ENCODE data around the gene PSG5.
"Not testable (repeated sequence)": the region's sequence is repeated elsewhere in the genome, so short reads cannot be mapped to it uniquely, and the experiment has no call there.

PSG5 gene

DNA sequence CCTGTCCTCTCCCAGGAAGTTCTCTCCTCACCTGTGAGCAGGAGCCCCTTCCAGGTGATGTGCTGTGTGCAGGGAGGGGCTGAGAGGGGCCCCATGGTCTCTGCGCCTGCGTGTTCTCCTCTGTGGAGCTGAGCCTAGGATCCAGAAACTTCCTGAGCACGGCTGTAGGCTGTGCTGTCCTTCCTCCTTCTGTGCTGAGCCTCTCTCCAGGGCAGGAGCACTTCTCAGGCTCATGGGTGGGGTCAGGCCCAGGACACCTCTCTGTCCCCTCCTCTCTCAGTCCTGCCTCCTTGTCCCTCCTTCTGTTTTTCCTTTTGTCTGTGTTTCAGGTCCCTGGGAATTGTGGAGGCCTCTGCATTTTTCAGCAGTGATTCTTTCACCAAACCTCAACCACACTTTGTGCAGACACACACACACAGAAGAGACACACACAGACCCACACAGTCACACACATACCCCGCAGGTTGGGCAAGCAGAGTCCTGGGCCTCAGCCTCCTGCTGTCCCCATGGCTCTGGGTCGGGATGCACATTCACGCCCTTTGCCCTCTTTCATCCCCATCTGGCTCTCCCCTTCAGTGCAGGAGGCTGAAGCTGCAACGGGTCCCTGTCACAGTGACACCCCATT lies at the start of gene PSG5:
Gene PSG5 (minus strand): TSS at position 226 of the 625 bp plus-strand sequence. CDS start 131 bp downstream, at position 95.
- DNase-seq (ENCODE audit: low read depth, low spot score) = not testable (repeated sequence)

DNA sequence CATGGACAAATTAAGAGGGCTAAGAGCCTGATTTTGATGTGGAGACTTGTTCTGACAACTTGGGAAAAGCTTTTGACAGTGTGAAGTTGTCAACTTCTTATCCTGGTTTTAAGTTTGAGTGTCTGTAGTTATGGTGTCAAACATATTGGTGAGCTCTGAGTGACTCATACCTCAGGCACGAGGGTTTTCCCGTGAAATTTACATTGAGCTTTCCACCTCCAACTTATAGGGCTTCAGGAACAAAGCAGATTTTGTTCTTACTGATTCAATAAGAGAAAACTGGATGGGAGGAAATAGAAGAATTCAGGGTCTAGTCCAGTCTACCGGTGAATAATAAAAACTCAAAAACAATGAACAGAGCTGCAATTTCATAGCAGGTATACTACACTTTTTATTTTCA lies 49.4 kb upstream of the PSG5 start:
- DNase-seq (ENCODE audit: low read depth, low spot score) = not testable (repeated sequence)

DNA sequence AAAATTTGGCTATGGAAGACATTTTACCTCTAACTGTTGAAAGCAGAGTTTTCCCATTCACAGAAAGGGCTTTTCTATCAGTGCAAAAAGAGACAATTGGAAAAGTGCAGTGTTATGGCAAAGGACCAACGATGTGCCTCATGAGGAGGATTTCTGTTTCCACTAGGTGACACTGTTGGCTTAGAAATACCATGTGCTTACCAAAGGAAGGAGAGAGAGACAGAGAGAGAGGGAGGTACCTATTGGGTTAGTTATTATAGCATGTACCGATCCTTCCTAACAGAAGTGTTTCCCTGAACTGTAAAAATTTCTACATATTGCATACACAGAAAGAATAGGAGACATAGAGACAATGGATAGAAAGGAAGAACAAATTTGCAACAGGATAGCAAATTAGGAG lies 43.0 kb upstream of the PSG5 start:
- DNase-seq (ENCODE audit: low read depth, low spot score) = no peak

DNA sequence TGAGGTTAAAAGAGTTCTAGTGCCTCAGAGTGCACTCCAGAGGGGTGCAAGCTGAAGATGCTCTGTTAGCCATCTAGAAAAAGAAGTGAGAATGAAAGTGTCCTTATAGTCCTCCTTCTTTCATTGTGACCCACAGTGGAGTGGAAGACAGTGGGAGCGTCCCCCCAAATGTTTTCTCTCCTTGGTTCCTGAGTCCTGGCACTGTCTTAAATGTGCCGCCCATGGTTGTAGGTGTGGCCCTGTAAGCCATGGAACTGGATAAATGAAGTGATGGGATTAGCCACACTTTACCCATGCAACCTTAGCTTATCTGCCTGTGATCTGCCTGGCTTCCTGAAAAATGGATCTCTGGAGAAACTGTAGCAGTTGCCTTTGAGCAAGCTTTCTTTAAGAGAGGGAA lies 42.4 kb upstream of the PSG5 start:
- DNase-seq (ENCODE audit: low read depth, low spot score) = not testable (repeated sequence)

DNA sequence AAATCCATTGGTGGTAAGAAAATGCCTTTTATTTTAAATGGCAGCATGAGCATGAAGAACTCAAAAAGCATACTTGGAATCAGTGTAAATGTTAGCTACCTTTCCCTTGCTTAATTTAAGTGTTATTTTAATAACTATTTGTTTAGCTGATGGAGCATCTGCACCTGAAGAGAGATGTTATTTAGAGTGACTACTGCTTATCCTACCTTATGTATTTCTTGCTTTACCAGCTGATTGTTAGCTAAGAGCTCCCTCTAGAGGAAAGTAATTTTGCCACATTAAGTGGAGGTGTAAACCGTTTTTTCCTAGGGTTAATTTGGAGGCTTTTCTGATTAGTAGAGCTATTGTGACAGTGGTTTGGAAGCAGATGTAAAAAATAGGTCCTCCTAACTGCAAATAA lies 40.6 kb upstream of the PSG5 start:
- not testable (repeated sequence) for DNase-seq (ENCODE audit: low read depth, low spot score)

DNA sequence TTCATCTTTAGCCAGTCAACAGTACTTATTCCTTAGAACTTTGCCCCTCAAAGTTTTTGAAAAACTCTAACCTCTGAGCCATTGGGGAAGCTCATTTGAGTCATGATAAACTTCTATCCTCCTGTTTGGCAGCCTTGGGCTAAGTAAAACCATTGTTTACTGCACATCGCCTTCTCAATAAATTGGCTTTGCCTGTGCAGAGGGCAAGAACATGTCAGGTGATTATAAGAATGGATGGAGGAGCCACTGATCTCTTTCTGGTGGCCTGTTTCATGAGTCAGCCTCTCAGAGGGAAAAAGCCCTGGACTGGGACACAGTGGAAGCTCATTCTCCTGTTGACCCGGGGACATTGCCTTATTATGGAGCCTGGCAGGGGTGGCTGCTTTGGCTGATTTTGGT lies 38.5 kb upstream of the PSG5 start:
- no peak for DNase-seq (ENCODE audit: low read depth, low spot score)

DNA sequence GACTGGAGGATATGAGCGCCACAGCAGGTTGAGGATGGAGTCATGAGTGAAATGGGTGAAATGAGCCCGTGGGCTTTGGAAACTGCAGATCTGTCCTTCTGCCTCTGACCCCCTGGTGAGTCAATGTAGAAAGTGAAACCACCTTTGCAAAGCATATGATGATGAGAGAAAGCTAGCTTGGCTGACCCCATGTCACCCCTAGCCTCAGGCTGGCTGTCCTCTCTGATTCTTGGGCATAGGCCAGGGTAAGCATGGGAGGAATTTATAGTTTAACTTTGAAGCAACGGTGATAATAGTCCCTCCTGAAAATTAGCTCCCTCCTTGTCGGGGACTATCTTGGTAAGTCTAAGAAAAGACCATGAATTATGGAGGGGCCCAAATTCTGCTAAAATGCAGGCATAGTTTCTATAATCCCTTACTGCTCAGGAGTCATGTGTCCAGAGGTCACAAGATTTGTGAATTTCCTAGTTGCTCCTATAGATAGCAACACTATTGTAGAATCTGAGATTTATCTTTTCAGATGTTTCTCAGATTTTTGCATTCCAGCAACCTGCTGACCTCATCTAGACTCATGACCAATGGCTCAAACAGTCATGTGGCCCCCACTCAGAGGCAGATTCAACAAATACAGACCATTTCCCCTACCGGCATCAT lies 38.0 kb upstream of the PSG5 start:
- not testable (repeated sequence) for DNase-seq (ENCODE audit: low read depth, low spot score)

DNA sequence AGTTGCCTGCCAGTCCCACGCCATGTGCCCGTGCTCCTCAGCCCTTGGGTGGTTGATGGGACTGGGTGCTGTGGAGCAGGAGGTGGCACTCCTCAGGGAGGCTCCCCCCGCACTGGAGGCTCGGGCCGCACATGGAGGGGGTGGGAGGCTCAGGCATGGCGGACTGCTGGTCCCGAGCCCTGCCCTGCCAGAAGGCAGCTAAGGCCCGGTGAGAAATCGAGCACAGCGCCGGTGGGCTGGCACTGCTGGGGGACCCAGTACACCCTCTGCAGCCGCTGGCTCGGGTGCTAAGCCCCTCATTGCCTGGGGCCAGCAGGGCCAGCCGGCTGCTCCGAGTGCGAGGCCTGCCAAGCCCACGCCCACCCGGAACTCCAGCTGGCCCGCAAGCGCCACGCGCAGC lies 35.6 kb upstream of the PSG5 start:
- not testable (repeated sequence) for DNase-seq (ENCODE audit: low read depth, low spot score)

DNA sequence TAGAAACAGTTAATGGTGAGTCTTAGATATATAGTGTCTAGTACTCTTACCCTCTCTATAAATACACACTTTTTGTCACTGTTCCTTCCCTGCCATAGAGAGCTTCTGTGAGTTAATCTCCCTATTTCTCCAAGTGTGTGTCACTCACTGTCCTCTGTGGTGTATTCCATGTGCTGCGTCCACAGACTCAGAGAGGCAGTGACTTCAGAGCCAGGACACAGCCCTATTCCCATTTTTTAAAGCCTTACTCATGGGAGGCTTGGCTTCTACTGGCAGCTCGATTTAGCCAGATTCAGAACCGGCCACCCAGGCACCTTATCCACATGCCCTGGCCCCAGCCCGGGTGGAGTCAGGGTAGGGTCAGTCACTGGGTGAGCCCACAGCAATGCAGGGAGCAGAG lies 32.8 kb upstream of the PSG5 start:
- not testable (repeated sequence) for DNase-seq (ENCODE audit: low read depth, low spot score)

DNA sequence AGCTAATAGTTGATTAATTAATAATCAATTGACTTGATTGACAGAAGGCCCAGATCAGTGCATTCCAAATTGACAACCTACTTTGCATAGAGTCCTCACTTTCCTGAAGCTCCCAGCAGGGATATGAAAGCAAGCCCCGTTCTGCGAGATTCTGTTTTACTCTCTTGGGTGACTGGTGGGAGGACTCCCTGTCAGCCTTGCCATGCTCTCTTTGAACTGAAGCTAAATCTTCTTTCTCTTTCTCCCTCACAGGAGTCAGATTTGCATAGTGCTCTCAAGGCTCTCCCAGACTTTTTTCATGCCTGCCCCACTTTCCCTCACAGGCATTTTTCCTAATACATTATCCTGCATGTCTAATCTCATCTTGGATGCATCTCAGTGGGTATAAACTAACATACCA lies 29.5 kb upstream of the PSG5 start:
- not testable (repeated sequence) for DNase-seq (ENCODE audit: low read depth, low spot score)

DNA sequence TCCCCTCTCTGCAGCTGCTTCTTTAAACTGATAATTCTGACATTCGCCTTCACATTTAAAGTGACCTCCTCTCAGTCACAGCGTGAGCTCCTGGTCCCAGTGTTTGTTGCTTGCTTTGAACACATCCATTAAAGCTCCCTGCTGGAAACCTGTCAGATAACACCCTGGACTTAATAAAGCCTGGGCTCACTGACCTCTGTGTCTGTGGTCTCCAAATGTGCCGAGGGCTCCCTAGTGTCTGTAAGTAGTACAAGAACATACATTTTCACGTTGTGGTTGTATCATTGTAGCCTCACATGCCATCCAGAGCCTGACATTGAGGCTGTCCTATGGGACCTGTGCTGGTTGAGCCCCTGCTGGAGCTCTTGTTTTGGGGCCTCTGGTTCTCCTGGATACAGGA lies 21.7 kb upstream of the PSG5 start:
- DNase-seq (ENCODE audit: low read depth, low spot score) = no peak

DNA sequence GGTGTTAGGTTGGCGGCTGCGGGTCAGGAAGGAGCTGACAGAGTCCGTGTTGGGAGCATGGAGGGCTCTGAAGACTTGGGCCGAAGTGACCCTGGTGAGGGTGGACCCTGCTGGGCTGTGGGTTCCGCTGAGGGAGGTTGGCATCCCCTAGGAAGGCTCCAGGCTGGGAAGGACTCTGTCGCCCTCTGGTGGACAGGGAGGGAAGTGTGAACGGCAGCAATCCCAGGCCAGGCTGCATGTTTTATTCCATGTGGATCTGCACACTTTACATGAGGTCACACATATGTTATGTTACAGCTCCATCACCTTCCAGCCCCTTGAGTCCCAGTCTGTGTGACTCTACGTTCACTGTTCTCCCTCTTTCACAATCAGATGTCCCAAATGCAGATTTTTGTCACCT lies 20.8 kb upstream of the PSG5 start:
- not testable (repeated sequence) for DNase-seq (ENCODE audit: low read depth, low spot score)

DNA sequence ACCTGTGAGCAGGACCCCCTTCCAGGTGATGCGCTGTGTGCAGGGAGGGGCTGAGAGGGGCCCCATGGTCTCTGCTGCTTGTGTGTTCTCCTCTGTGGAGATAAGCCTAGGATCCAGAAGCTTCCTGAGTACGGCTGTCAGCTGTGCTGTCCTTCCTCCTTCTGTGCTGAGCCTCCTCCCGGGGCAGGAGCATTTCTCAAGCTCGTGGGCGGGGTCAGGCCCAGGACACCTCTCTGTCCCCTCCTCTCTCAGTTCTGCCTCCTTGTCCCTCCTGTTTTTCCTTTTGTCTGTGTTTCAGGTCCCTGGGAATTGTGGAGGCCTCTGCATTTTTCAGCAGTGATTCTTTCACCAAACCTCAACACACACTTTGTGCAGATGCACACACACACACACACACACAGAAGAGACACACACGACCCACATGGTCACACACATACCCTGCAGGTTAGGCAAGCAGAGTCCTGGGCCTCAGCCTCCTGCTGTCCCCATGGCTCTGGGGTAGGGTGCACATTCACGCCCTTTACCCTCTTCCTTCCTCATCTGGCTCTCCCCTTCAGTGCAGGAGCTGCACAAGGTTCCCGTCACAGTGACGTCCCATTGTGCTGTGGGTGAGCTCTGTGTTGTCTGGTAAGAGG lies 19.3 kb upstream of the PSG5 start, which contains the start of gene PSG4:
Gene PSG4 (minus strand): TSS at position 168 of the 635 bp plus-strand sequence. CDS start 102 bp downstream, at position 66.
- not testable (repeated sequence) for DNase-seq (ENCODE audit: low read depth, low spot score)

DNA sequence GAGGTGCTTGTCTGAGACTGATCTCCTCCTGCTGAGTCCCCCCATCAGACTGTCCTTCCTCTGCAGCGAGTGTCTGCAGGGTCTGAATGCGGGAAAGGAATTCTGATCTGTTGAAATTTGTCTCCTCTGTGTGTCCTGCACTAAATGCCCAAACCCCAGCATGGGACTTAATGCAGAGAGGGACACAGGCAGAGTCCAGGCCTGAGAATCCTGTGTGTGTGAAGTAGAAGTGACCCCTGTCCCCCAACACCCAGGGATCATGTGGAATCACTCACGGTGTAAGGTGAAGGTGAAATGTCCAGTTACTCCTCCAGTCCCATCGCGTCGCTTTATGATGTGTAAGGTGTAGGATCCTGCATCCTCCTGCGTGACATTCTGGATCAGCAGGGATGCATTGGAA lies 17.3 kb upstream of the PSG5 start:
- not testable (repeated sequence) for DNase-seq (ENCODE audit: low read depth, low spot score)

DNA sequence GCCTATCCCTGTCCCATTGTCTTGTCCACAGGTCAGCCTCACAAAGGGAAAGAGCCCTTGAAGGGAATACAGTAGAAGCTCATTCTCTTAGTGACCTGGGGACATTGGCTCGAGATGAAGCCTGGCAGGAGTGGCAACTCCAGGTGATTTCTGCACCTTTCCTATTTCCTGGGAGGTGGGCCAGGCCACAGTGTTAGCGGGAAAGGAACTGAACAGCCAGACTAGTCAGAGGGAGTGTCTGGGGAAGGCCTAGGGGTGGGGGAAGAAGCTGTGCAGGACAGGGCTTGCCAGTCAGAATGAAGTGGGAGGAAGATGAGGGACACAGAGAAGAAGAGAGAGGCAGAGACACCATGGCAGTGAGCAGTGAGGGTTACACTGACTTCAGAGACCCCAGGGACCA lies 15.6 kb upstream of the PSG5 start:
- not testable (repeated sequence) for DNase-seq (ENCODE audit: low read depth, low spot score)

DNA sequence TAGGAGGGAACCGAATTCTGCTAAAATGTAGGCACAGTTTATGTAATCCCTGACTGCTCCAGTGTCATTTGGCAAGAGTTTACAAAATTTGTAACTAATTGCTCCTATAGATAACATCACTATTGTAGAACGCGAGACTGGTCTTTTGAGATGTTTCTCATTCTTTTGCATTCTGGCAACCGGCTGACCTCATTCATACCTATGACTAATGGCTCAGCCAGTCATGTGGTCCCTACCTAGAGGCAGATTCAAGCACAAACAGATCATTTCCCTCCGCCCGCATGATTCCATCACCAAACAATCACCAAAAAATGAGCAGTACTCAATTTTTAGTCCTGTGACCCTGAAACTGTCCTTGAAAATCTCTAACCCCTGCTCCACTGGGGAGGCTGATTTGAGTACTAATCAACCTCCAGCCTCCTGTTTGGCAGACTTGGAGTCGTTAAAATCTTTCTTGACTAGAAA lies 15.0 kb upstream of the PSG5 start:
- not testable (repeated sequence) for DNase-seq (ENCODE audit: low read depth, low spot score)

DNA sequence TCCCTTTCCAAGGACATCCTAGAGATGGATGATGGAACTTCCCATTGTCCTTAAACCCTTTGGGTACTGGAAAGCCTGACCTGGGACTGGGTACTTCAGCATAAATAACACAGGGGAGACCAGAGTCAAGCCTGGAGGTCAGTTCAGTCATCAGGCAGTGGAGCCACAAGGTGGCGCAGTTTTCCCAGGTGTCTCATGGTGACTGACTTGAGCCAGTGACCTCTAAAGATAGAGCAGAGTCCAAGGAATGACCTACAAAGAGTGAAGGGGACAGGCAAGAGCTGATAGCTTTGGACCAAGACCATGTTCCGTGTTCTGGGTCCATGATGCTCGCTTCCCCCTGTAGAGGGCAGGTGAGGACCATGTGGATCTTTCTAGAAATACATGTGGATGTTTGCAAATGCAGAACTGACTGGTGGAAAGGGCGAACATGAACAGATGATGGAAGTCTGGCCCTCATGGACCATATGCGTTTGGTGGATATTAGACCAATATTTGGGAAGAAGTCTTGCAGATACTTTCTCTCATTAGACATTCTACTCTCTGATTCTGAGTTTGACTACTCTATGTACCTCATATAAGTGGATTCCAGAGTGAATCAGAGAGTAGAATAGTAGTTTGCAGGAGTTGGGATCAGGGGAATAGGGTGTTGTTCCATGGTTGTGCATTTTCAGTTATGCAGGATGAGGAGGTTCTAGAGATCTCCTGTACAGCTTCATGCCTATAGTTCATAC lies 12.5 kb upstream of the PSG5 start:
- DNase-seq (ENCODE audit: low read depth, low spot score) = not testable (repeated sequence)

DNA sequence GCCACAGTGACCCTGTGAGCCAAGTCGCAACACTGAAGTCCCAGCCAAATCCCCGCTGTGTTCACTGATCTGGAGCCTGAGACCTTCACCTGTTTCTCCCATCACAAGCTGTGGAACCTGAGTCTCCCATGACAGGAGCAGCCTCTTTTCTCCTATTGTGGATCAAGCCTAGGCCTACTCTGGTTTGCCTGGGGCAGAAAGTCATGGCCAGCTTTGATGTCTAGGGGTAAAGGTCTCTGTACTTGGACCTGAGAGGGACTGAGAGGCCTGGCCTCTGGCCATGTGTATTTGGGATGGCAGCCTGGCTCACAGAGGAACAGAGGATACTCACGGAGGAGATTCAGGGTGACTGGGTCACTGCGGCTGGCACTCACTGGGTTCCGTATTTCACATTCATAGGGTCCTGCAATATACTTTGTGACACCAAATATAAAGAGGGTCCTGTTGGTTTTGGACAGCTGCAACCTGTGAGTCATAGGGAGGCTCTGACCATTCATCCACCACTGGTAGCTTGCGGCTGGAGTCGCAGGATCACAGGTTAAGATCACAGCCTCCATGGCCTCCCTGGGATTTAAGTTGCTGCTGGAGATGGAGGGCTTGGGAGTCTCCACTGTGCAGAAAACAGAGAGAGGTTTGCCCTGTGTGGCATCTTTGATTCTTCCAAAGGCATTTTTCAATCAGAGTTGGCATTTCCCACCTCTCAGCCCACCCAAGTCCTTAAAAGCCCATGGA lies 11.5 kb upstream of the PSG5 start:
- DNase-seq (ENCODE audit: low read depth, low spot score) = not testable (repeated sequence)

DNA sequence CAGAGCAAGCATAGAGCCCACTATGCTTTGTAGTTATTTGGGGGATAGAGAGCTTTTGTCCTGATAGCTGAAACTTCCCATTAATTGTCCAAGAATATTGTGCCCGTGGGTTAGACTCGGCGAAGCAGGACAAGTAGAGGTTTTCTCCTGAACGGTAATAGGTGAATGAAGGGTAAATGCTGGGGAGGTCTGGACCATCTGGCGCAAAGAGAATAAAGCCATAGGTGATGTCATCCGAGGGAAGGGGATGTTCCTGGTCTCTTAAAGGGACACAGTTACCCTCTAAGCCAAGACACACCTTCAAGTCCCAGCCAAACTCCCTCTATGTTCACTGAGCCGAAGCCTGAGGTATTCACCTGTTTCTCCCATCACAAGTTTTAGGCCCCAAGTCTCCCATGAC lies 8.1 kb upstream of the PSG5 start:
- not testable (repeated sequence) for DNase-seq (ENCODE audit: low read depth, low spot score)

DNA sequence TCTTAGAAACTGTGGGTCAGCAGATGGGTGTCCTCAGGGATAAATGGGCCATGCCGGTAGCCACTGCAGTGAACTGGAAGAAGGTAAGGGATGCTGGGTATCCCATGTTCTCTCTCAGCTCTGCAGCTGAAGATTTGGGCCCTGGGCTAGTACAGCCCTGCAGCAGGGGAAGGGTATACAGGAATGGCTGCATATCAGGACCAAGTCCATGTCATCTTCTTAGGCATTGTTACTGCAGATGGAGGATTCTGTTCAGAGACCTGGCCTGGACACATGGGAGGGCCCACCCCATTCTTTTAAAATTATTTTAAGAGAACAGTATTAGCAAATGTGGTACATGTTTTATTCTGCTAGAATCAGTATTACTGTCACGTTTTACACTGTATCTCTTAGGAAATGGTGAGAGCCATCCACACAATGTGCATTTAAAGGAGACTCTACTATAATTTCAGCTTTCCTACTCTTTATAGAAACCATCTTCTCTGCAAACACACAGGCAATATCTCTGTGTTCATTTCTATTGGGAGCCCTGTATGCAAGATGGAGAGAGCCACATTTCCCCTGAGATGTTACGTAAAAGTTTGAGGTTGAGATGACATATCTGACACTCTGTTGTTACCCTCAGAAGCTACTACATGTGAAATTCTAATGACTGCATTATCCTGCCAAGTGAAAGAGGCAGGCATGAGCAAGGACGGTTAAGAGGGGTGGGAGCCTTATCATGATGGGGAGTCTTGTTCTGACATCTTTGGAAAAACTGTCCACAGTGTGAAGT lies 6.2 kb upstream of the PSG5 start:
- DNase-seq (ENCODE audit: low read depth, low spot score) = not testable (repeated sequence)
